AG04450 (cell line): ENCODE results near the gene CNTN6. TPM values are rescaled to one million over a fixed set of nuclear protein-coding genes. Genes with fewer than 3 reads are reported as not detected.

Experiments
- CTCF ChIA-PET: fragments of 300-600, 350-600 bp; formaldehyde crosslinking; extraction: SDS; loops from one replicate; lab custom pipeline; 2022; ENCODE audit warnings: antibody characterized with exemption, inconsistent platforms; lab: Charles Lee
- POLR2A ChIA-PET: fragments of 350-600 bp; formaldehyde crosslinking; extraction: SDS; loops from one replicate; lab custom pipeline; 2021; ENCODE audit warnings: antibody characterized with exemption, inconsistent platforms; lab: Yijun Ruan, JAX
- DNase-seq: peaks from one replicate; pipeline ENCODE4 v3.0.0-alpha.2; 2011; ENCODE audit warnings: low read depth, low spot score
- H3K27ac ChIP-seq: one replicate; pipeline ENCODE4 v1.5.1; 2012; ENCODE audit warnings: low read depth, low read length, control low read depth
- H3K27me3 ChIP-seq: one replicate; pipeline ENCODE4 v1.6.0; 2012; ENCODE audit warnings: low read length; ENCODE audit not compliant: control insufficient read depth, insufficient read depth
- H3K4me3 ChIP-seq: 2 replicates; pipeline ENCODE4 v1.5.1; 2011; ENCODE audit warnings: mild to moderate bottlenecking, low read depth, low read length, control low read depth
- H3K9me3 ChIP-seq: 2 replicates; pipeline ENCODE4 v1.5.1; 2012; ENCODE audit warnings: low read length; ENCODE audit not compliant: control insufficient read depth, insufficient read depth
- polyA plus RNA-seq: library from polyadenylated mRNA; depleted of rRNA; stranded (reverse); fragments of >200 nt; gene quantifications from 2 replicates; pipeline ENCODE4 v1.2.3, GENCODE V29; 2011
- TF ChIP-seq, protein P1 (sequence below): IDR thresholded peaks from 2 replicates; pipeline ENCODE4 v1.5.1; 2011; ENCODE audit warnings: low read depth, low read length, control low read depth, inconsistent platforms

CNTN6 gene
- polyA plus RNA-seq, 1 experiment = not detected

GRCh38 chr3:1147326-1147725, 54.5 kb downstream of the CNTN6 start:
- DNase-seq = no peak
- no peak overlapping the region for H3K27ac ChIP-seq
- H3K27me3 ChIP-seq = no peaks in the 10 kb centered on the region
- ChIA-PET POLR2A (no interaction called here), CTCF (no interaction called here)
- TF ChIP-seq, protein P1, sequence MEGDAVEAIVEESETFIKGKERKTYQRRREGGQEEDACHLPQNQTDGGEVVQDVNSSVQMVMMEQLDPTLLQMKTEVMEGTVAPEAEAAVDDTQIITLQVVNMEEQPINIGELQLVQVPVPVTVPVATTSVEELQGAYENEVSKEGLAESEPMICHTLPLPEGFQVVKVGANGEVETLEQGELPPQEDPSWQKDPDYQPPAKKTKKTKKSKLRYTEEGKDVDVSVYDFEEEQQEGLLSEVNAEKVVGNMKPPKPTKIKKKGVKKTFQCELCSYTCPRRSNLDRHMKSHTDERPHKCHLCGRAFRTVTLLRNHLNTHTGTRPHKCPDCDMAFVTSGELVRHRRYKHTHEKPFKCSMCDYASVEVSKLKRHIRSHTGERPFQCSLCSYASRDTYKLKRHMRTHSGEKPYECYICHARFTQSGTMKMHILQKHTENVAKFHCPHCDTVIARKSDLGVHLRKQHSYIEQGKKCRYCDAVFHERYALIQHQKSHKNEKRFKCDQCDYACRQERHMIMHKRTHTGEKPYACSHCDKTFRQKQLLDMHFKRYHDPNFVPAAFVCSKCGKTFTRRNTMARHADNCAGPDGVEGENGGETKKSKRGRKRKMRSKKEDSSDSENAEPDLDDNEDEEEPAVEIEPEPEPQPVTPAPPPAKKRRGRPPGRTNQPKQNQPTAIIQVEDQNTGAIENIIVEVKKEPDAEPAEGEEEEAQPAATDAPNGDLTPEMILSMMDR = no peak
- no peak overlapping the region for H3K4me3 ChIP-seq
- H3K9me3 ChIP-seq = no peaks in the 10 kb centered on the region

DNA sequence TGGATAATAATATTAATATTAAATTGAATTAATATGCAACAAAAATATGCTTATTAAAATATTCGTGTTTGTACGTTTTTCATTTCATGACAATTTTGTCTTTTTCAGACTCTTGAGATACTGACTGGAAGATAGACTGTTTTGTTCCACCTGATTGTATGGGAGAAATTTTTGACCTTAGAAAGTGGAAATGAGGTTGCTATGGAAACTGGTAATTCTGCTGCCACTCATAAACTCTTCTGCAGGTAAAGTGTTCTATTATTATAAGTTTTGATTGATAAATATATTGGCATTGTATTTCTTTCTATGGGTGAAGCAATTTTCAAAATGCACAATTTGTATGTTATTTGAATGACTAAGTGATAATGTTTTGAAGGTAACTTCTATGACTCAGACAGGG, 55.0 kb downstream of the CNTN6 start:
- Histone ChIP-seq H3K4me3 (no peak overlapping the region), H3K9me3 (no peaks in the 10 kb centered on the region), H3K27me3 (no peaks in the 10 kb centered on the region), H3K27ac (no peak overlapping the region)
- TF ChIP-seq, protein P1 = no peak
- ChIA-PET POLR2A (no interaction called here), CTCF (no interaction called here)
- no peak for DNase-seq

- CTCF ChIA-PET = no interaction called here
- TF ChIP-seq, protein P1 = no peak
- peaks cover 3% of the 10 kb centered on the region; the same call in 1 of the 2 replicates for H3K9me3 ChIP-seq
- H3K27me3 ChIP-seq = no peaks in the 10 kb centered on the region
- POLR2A ChIA-PET = no interaction called here
- H3K4me3 ChIP-seq = no peak overlapping the region
- no peak for DNase-seq
- H3K27ac ChIP-seq = no peak overlapping the region
These were observed 71.3 kb downstream of the CNTN6 start for GRCh38 chr3:1164101-1164500.

GRCh38 chr3:1171320-1171719, 78.5 kb downstream of the CNTN6 start:
- no peak for DNase-seq
- no peak overlapping the region for H3K4me3 ChIP-seq
- no peak overlapping the region for H3K27ac ChIP-seq
- ChIA-PET POLR2A (no interaction called here), CTCF (no interaction called here)
- TF ChIP-seq, protein P1 = no peak
- H3K9me3 ChIP-seq = peaks cover 3% of the 10 kb centered on the region
- no peaks in the 10 kb centered on the region for H3K27me3 ChIP-seq

DNA sequence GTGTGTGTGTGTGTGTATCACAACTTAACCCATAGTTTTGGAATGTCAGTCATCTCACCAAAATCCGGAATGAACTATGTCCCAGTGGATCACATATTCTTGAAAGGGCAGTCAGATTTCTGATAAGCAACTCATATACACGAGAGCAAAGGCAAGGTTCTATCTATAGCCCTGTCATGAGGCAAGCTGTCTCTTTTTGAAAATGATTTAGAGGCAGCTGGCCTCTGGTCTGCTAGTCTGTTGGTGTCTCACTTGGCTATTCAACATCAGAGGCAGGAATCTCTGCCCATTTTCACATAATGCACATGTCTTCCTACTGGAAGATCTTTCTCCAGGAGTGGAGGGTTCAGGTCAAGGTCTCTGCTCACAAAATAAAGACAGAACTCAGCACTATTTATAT, 79.8 kb downstream of the CNTN6 start:
- no peak overlapping the region for H3K4me3 ChIP-seq
- H3K27ac ChIP-seq = no peak overlapping the region
- H3K9me3 ChIP-seq = peaks cover 3% of the 10 kb centered on the region
- POLR2A ChIA-PET = no interaction called here
- CTCF ChIA-PET = no interaction called here
- no peak for DNase-seq
- H3K27me3 ChIP-seq = no peaks in the 10 kb centered on the region
- TF ChIP-seq, protein P1 = no peak
